PC-3 (cell line): ENCODE measurements around the gene SCARB2. TPM values are rescaled to one million over a fixed set of nuclear protein-coding genes. Genes with fewer than 3 reads are reported as not detected.

Experiments
- ATAC-seq: fragments of 200-7000 bp; cut with Tn5 transposase; 2 replicates; pipeline ENCODE4 v1.9.1; 2020; ENCODE audit warnings: mild to moderate bottlenecking, moderate library complexity
- BruUV-seq: library from RNA; stranded (reverse); fragments of 400-500 nt; replicated peaks from 2 replicates; lab custom pipeline; 2021; lab: Mats Ljungman, UMichigan
- CTCF ChIA-PET: fragments of 300-600 bp; sonication (Branson Sonifier 250); formaldehyde crosslinking; loops from one replicate; lab custom pipeline; 2022; ENCODE audit warnings: antibody characterized with exemption; lab: Charles Lee
- POLR2A ChIA-PET: fragments of 300-600 bp; sonication (Branson Sonifier 250); formaldehyde crosslinking; loops from one replicate; lab custom pipeline; 2022; ENCODE audit warnings: antibody characterized with exemption; ENCODE audit not compliant: unreplicated experiment; lab: Charles Lee
- DNase-seq: peaks from one replicate; pipeline ENCODE4 v3.0.0-alpha.2; 2015
- H2AFZ ChIP-seq: fragments of 300-600 bp; sonication (generic); 2 replicates; pipeline ENCODE4 v1.6.0; 2016; ENCODE audit warnings: antibody characterized with exemption, low read length
- H3F3A ChIP-seq: fragments of 300-600 bp; sonication (generic); one replicate; pipeline ENCODE4 v1.6.0; 2017; ENCODE audit warnings: antibody characterized with exemption, low read length, control low read depth, mild to moderate bottlenecking; ENCODE audit not compliant: unreplicated experiment
- H3K27ac ChIP-seq: fragments of 300-600 bp; sonication (generic); 2 replicates; pipeline ENCODE4 v1.5.1; 2016; ENCODE audit warnings: mild to moderate bottlenecking, low read length
- H3K27me3 ChIP-seq: fragments of 300-600 bp; sonication (generic); 2 replicates; pipeline ENCODE4 v1.6.1; 2016; ENCODE audit warnings: low read length, mixed read lengths
- H3K36me3 ChIP-seq: fragments of 300-600 bp; sonication (generic); 2 replicates; pipeline ENCODE4 v1.6.1; 2016; ENCODE audit warnings: low read depth, mixed run types, low read length, mixed read lengths
- H3K4me1 ChIP-seq: fragments of 300-600 bp; sonication (generic); 2 replicates; pipeline ENCODE4 v1.5.1; 2016; ENCODE audit warnings: low read length; ENCODE audit not compliant: insufficient read depth
- H3K4me2 ChIP-seq: fragments of 300-600 bp; sonication (generic); 2 replicates; pipeline ENCODE4 v1.6.0; 2016; ENCODE audit warnings: low read length
- H3K4me3 ChIP-seq: fragments of 300-600 bp; sonication (generic); 2 replicates; pipeline ENCODE4 v1.5.1; 2016; ENCODE audit warnings: mild to moderate bottlenecking, low read length, mixed read lengths
- H3K79me2 ChIP-seq: fragments of 300-600 bp; sonication (generic); 2 replicates; pipeline ENCODE4 v1.6.1; 2017; ENCODE audit warnings: low read length, mixed read lengths
- H3K9ac ChIP-seq: fragments of 300-600 bp; sonication (generic); 2 replicates; pipeline ENCODE4 v1.6.0; 2016; ENCODE audit warnings: mild to moderate bottlenecking, low read length
- H3K9me2 ChIP-seq: fragments of 300-600 bp; sonication (generic); replicated peaks from 2 replicates; pipeline ENCODE4 v1.6.1; 2016; ENCODE audit warnings: mixed run types, low read length, mixed read lengths
- H3K9me3 ChIP-seq: fragments of 300-600 bp; sonication (generic); 2 replicates; pipeline ENCODE4 v1.6.1; 2016; ENCODE audit warnings: low read length, mixed read lengths
- H4K20me1 ChIP-seq: fragments of 300-600 bp; sonication (generic); 2 replicates; pipeline ENCODE4 v1.6.1; 2016; ENCODE audit warnings: low read length, mixed read lengths
- CTCF ChIP-seq: fragments of 300-600 bp; sonication (generic); conservative IDR thresholded peaks from 2 replicates; pipeline ENCODE4 v1.5.1; 2017; ENCODE audit warnings: antibody characterized with exemption, low read depth, mild to moderate bottlenecking, low read length
- EZH2 ChIP-seq: fragments of 300-600 bp; sonication (generic); IDR thresholded peaks from one replicate; pipeline ENCODE4 v1.6.1; 2017; ENCODE audit warnings: antibody characterized with exemption, mild to moderate bottlenecking, low read length; ENCODE audit not compliant: unreplicated experiment
- EZH2phosphoT487 ChIP-seq: fragments of 300-600 bp; sonication (generic); IDR thresholded peaks from 2 replicates; pipeline ENCODE4 v1.6.1; 2018; ENCODE audit warnings: mild to moderate bottlenecking, antibody characterized with exemption, low read length, borderline replicate concordance
- intact Hi-C: fragments of 100-400 bp; cut with micrococcal nuclease; formaldehyde crosslinking; loops from 2 replicates; pipeline ENCODE4 v1.9.0; 2023
- total RNA-seq: library from RNA; depleted of rRNA; stranded (reverse); fragments of >200 nt; gene quantifications from 2 replicates; pipeline ENCODE4 v1.2.3, GENCODE V29; 2014

Gene SCARB2
- total RNA-seq, 1 experiment from 2014 or later, result 56.3 TPM

GRCh38 chr4:76238236-76238635 lies 24.6 kb upstream of the SCARB2 start:
- CTCF ChIA-PET, result no interaction called here

GRCh38 chr4:76235915-76236314 lies 22.3 kb upstream of the SCARB2 start:
- DNase-seq (peak; percentile 88), ATAC-seq (peak; percentile 77)
- Histone ChIP-seq H3K4me1 (peaks cover 32% of the 10 kb centered on the region), H3K4me2 (peak overlapping the region; percentile 77), H3K9me2 (no peaks in the 10 kb centered on the region), H2AFZ (peak overlapping the region; percentile 33; the same call in 1 of the 2 replicates), H3K4me3 (peak overlapping the region; percentile 49), H3K36me3 (no peaks in the 10 kb centered on the region; the same call in 1 of the 2 replicates), H4K20me1 (no peaks in the 10 kb centered on the region), H3K27ac (peak overlapping the region; percentile 82), H3F3A (no peaks in the 10 kb centered on the region), H3K9me3 (peaks cover 13% of the 10 kb centered on the region; the same call in 1 of the 2 replicates), H3K27me3 (no peaks in the 10 kb centered on the region), H3K79me2 (no peaks in the 10 kb centered on the region), H3K9ac (0 out of 2 replicates have a peak overlapping the region, but pooled peaks have one; percentile 10)
- TF ChIP-seq EZH2 (no peak), CTCF (no peak), EZH2phosphoT487 (no peak)
- intact Hi-C loops, result no loop called here
- no TSS peak for BruUV-seq
- ChIA-PET POLR2A (interaction anchor here (0.6 kb wide), 1 partner anchor 31 kb away, joined by 3 read pairs; no protein-coding TSS in a partner anchor), CTCF (no interaction called here)

More at GRCh38 chr4:76238236-76238635, 24.6 kb upstream of the SCARB2 start:
- Histone ChIP-seq H3K27ac (no peak overlapping the region), H3K9ac (no peak overlapping the region), H3K27me3 (no peaks in the 10 kb centered on the region), H3K4me2 (no peak overlapping the region), H2AFZ (no peak overlapping the region), H3F3A (no peaks in the 10 kb centered on the region), H3K4me3 (no peak overlapping the region), H3K9me3 (peaks cover 13% of the 10 kb centered on the region; the same call in 1 of the 2 replicates), H3K36me3 (no peaks in the 10 kb centered on the region; the same call in 1 of the 2 replicates), H4K20me1 (no peaks in the 10 kb centered on the region), H3K9me2 (no peaks in the 10 kb centered on the region), H3K4me1 (peaks cover 18% of the 10 kb centered on the region), H3K79me2 (no peaks in the 10 kb centered on the region)
- DNase-seq (no peak), ATAC-seq (no peak)
- intact Hi-C loops, result no loop called here
- TF ChIP-seq CTCF (no peak), EZH2 (no peak), EZH2phosphoT487 (no peak)
- POLR2A ChIA-PET, result no interaction called here
- no TSS peak for BruUV-seq

GRCh38 chr4:76235407-76235806 lies 21.8 kb upstream of the SCARB2 start:
- intact Hi-C loops, result no loop called here
- H3K9me3 ChIP-seq, result peaks cover 8% of the 10 kb centered on the region; the same call in 1 of the 2 replicates
- H3K27ac ChIP-seq, result peak overlapping the region; percentile 82
- peaks cover 37% of the 10 kb centered on the region for H3K4me1 ChIP-seq
- peak overlapping the region; percentile 77 for H3K4me2 ChIP-seq
- H2AFZ ChIP-seq, result peak overlapping the region; percentile 33; the same call in 1 of the 2 replicates
- H3K4me3 ChIP-seq, result peak overlapping the region; percentile 49
- H3K36me3 ChIP-seq, result no peaks in the 10 kb centered on the region; the same call in 1 of the 2 replicates
- POLR2A ChIA-PET, result interaction anchor here (0.6 kb wide), 1 partner anchor 30 kb away, joined by 3 read pairs; no protein-coding TSS in a partner anchor
- DNase-seq (no peak), ATAC-seq (no peak)
- 0 out of 2 replicates have a peak overlapping the region, but pooled peaks have one; percentile 10 for H3K9ac ChIP-seq
- H3K79me2 ChIP-seq, result no peaks in the 10 kb centered on the region
- TF ChIP-seq CTCF (no peak), EZH2 (no peak), EZH2phosphoT487 (no peak)
- CTCF ChIA-PET, result no interaction called here
- no peaks in the 10 kb centered on the region for H3K27me3 ChIP-seq
- H3K9me2 ChIP-seq, result no peaks in the 10 kb centered on the region
- no peaks in the 10 kb centered on the region for H3F3A ChIP-seq
- no peaks in the 10 kb centered on the region for H4K20me1 ChIP-seq
- BruUV-seq, result no TSS peak
